ENCODE data around the gene DGKI. TPM values are rescaled to one million over a fixed set of nuclear protein-coding genes. Genes with fewer than 3 reads are reported as not detected.
"Not testable (repeated sequence)": the region's sequence is repeated elsewhere in the genome, so short reads cannot be mapped to it uniquely, and the experiment has no call there.

The DGKI gene
- polyA plus RNA-seq, 1 experiment: 1.4 TPM

- no peak for TF ChIP-seq CTCF (IDR thresholded peaks at IDR 0.05; ENCODE audit: insufficient read depth, low read depth, low read length)
- no peak for DNase-seq (ENCODE audit: low read depth)
- Histone ChIP-seq H3K27me3 (ENCODE audit: control insufficient read depth, insufficient read depth, low read length) (no peaks in the 10 kb centered on the region), H3K36me3 (ENCODE audit: control insufficient read depth, insufficient read depth, low read length) (no peaks in the 10 kb centered on the region), H3K4me3 (ENCODE audit: low read depth, low read length) (no peak overlapping the region)
- POLR2A ChIA-PET: no interaction called here
- CTCF ChIA-PET: interaction anchor here (1.1 kb wide), 1 partner anchor 172 kb away, joined by 3 read pairs; no protein-coding TSS in a partner anchor
Measured at GRCh38 chr7:137832382-137832781, 14.4 kb downstream of the DGKI start.

GRCh38 chr7:137831555-137831954 lies 15.2 kb downstream of the DGKI start:
- POLR2A ChIA-PET; H3K27me3 ChIP-seq (ENCODE audit: control insufficient read depth, insufficient read depth, low read length); H3K4me3 ChIP-seq (ENCODE audit: low read depth, low read length); H3K36me3 ChIP-seq (ENCODE audit: control insufficient read depth, insufficient read depth, low read length); DNase-seq (ENCODE audit: low read depth): not testable (repeated sequence)
- CTCF ChIA-PET: interaction anchor here (1.1 kb wide), 1 partner anchor 171 kb away, joined by 3 read pairs; no protein-coding TSS in a partner anchor

- Histone ChIP-seq H3K27me3 (ENCODE audit: control insufficient read depth, insufficient read depth, low read length) (no peaks in the 10 kb centered on the region), H3K36me3 (ENCODE audit: control insufficient read depth, insufficient read depth, low read length) (no peaks in the 10 kb centered on the region), H3K4me3 (ENCODE audit: low read depth, low read length) (no peak overlapping the region)
- POLR2A ChIA-PET: no interaction called here
- DNase-seq (ENCODE audit: low read depth): no peak
- TF ChIP-seq CTCF (IDR thresholded peaks at IDR 0.05; ENCODE audit: insufficient read depth, low read depth, low read length): no peak
- CTCF ChIA-PET: no interaction called here
Measured at GRCh38 chr7:137829337-137829992, 17.3 kb downstream of the DGKI start.

GRCh38 chr7:137828456-137828855 lies 18.3 kb downstream of the DGKI start:
- DNase-seq (ENCODE audit: low read depth): no peak
- TF ChIP-seq CTCF (IDR thresholded peaks at IDR 0.05; ENCODE audit: insufficient read depth, low read depth, low read length): no peak
- H3K4me3 ChIP-seq (ENCODE audit: low read depth, low read length): no peak overlapping the region
- POLR2A ChIA-PET: no interaction called here
- H3K27me3 ChIP-seq (ENCODE audit: control insufficient read depth, insufficient read depth, low read length): no peaks in the 10 kb centered on the region
- no peaks in the 10 kb centered on the region for H3K36me3 ChIP-seq (ENCODE audit: control insufficient read depth, insufficient read depth, low read length)
- CTCF ChIA-PET: no interaction called here

- no peak for DNase-seq (ENCODE audit: low read depth)
Measured at GRCh38 chr7:137825489-137825888, 21.3 kb downstream of the DGKI start.

More at GRCh38 chr7:137825489-137825888, 21.3 kb downstream of the DGKI start:
- no peaks in the 10 kb centered on the region for H3K27me3 ChIP-seq (ENCODE audit: control insufficient read depth, insufficient read depth, low read length)
- POLR2A ChIA-PET: no interaction called here
- CTCF ChIA-PET: no interaction called here
- no peak for TF ChIP-seq CTCF (IDR thresholded peaks at IDR 0.05; ENCODE audit: insufficient read depth, low read depth, low read length)
- no peaks in the 10 kb centered on the region for H3K36me3 ChIP-seq (ENCODE audit: control insufficient read depth, insufficient read depth, low read length)
- no peak overlapping the region for H3K4me3 ChIP-seq (ENCODE audit: low read depth, low read length)
